Measurements from ENCODE around the gene PAEP. TPM values are rescaled to one million over a fixed set of nuclear protein-coding genes. Genes with fewer than 3 reads are reported as not detected.
"Not testable (repeated sequence)": the region's sequence is repeated elsewhere in the genome, so short reads cannot be mapped to it uniquely, and the experiment has no call there.

The PAEP gene
- not detected for total RNA-seq
- long read RNA-seq: 0 reads

DNA sequence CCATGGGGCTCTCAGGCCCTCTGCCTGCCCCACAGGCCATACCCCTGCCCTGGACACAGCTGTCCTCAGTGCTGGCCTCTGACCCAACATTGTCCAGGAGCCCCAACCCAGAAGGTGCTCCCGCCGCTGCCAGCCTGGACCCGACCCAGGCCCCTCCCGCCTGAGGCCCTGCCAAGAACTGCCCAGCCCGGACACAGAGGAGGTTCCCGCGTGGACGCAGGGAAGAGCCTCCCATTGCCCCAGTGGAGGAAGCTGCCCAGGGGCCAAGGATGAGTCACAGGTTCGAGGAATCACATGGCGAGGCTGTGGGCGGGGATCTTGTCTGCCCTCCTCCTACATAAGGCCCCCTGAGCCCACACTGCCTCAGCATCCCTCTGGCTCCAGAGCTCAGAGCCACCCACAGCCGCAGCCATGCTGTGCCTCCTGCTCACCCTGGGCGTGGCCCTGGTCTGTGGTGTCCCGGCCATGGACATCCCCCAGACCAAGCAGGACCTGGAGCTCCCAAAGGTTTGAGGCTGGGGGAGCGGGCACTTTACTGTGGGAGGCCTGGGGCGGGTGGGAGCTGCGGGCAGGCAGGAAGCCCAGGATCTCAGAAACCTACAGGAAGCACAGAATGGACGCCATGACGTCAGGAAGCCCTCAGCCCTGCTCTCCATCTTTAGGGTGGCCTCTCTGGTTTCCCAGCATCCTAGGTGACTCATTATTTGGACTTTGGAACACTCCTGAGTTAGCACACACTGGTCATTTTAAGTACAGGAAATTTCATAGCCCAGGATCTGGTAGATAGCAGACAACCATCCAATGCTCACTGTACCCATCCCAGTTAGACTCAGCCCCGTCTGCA, at the start of gene PAEP:
Gene PAEP (plus strand): TSS at position 366 of the 844 bp plus-strand sequence.
- Histone ChIP-seq H3K36me3 (no peaks in the 10 kb centered on the region), H3K4me1 (no peaks in the 10 kb centered on the region), H3K27ac (no peak within 1 kb of the TSS), H3K27me3 (no peaks in the 10 kb centered on the region), H3K4me3 (no peak within 1 kb of the TSS), H3K9me3 (no peaks in the 10 kb centered on the region)
- DNase-seq: peak in 1 of 3 donors; percentile 38
- WGBS (ENCODE audit: insufficient coverage, low coverage, low lambda C conversion rate, missing lambda C conversion rate): no CpG with 5 or more reads among the region's 20 CpGs
- ATAC-seq: peak in 1 of 4 donors; percentile 30
- intact Hi-C loops (cut with DNase I): no loop called here
- TF ChIP-seq POLR2A (IDR thresholded peaks at IDR 0.05) (no peak), CTCF (IDR thresholded peaks at IDR 0.05) (no peak)

DNA sequence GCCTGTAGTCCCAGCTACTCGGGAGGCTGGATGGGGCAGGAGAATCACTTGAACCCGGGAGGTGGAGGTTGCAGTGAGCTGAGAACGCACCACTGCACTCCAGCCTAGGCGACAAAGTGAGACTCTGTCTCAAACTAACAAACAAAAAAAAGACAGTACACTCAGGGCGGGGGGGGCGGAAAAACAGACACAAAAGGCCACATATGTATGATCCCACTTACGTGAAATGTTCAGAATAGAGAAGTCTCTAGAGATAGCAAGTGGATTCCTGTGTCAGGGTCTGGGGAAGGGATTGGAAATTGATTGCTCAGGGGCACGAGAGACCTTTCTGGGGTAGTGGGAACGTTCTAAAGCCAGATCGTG, 49.3 kb upstream of the PAEP start:
- Histone ChIP-seq H3K36me3 (no peaks in the 10 kb centered on the region), H3K4me1 (no peaks in the 10 kb centered on the region), H3K4me3 (no peak overlapping the region), H3K27ac (no peak overlapping the region), H3K9me3 (no peaks in the 10 kb centered on the region), H3K27me3 (no peaks in the 10 kb centered on the region)
- intact Hi-C loops (cut with DNase I): no loop called here
- ATAC-seq (no peak), DNase-seq (peak in 1 of 3 donors; percentile 17)
- WGBS (ENCODE audit: insufficient coverage, low coverage, low lambda C conversion rate, missing lambda C conversion rate): 47% methylated on average over 5 of the region's 10 CpGs
- TF ChIP-seq CTCF (IDR thresholded peaks at IDR 0.05) (no peak), POLR2A (IDR thresholded peaks at IDR 0.05) (no peak)

DNA sequence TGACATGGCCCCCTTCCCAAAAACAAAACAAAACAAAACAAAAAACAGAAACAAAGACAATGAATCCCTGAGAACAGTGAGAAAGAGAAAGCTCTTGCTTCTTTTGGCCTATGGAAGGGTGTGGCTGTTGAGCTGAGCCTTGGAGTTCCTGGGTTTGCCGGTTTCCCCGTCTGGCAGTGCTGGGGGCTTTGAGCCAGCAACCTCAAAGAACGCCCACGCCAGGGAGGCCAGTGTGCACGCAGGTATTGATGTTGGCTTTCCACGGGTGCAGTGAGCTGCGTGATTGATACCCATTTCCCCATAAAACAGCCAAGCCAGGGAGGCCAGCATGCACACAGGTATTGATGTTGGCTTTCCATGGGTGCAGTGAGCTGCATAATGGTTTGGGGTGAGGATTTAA, 48.7 kb upstream of the PAEP start:
- intact Hi-C loops (cut with DNase I): no loop called here
- H3K4me1 ChIP-seq: no peaks in the 10 kb centered on the region
- WGBS (ENCODE audit: insufficient coverage, low coverage, low lambda C conversion rate, missing lambda C conversion rate): 39% methylated on average over 6 of the region's 7 CpGs
- no peak for TF ChIP-seq POLR2A (IDR thresholded peaks at IDR 0.05)
- TF ChIP-seq CTCF (IDR thresholded peaks at IDR 0.05): no peak
- no peaks in the 10 kb centered on the region for H3K27me3 ChIP-seq
- no peaks in the 10 kb centered on the region for H3K9me3 ChIP-seq
- no peaks in the 10 kb centered on the region for H3K36me3 ChIP-seq
- no peak overlapping the region for H3K27ac ChIP-seq
- no peak for ATAC-seq
- no peak overlapping the region for H3K4me3 ChIP-seq
- peak in 2 of 3 donors; percentile 19 to 37 for DNase-seq

- WGBS (ENCODE audit: insufficient coverage, low coverage, low lambda C conversion rate, missing lambda C conversion rate): 68% methylated on average over 9 of the region's 19 CpGs
- ATAC-seq: no peak
- Histone ChIP-seq H3K9me3 (no peaks in the 10 kb centered on the region), H3K27me3 (no peaks in the 10 kb centered on the region), H3K36me3 (no peaks in the 10 kb centered on the region), H3K27ac (no peak overlapping the region), H3K4me3 (no peak overlapping the region), H3K4me1 (no peaks in the 10 kb centered on the region)
- TF ChIP-seq POLR2A (IDR thresholded peaks at IDR 0.05) (no peak), CTCF (IDR thresholded peaks at IDR 0.05) (no peak)
- intact Hi-C loops (cut with DNase I): no loop called here
- DNase-seq: peak in 1 of 3 donors; percentile 37
Observed at GRCh38 chr9:135513351-135513846, 48.2 kb upstream of the PAEP start.

- WGBS (ENCODE audit: insufficient coverage, low coverage, low lambda C conversion rate, missing lambda C conversion rate): 40% methylated on average over 1 of the region's 9 CpGs
- DNase-seq; H3K27ac ChIP-seq; ATAC-seq; intact Hi-C loops (cut with DNase I); H3K9me3 ChIP-seq; H3K4me3 ChIP-seq; H3K27me3 ChIP-seq; H3K4me1 ChIP-seq; H3K36me3 ChIP-seq: not testable (repeated sequence)
Observed at GRCh38 chr9:135513906-135514305, 47.6 kb upstream of the PAEP start.

Data from right lobe of liver (tissue), 6 donors.